Fibroblast of mammary gland (primary cell): ENCODE data around the gene KCNH4.
A peak's percentile ranks its signal among the peaks of the same experiment; 100 is the strongest.
"Not testable (repeated sequence)": the region's sequence is repeated elsewhere in the genome, so short reads cannot be mapped to it uniquely, and the experiment has no call there.

Source experiments
- DNase-seq: peaks from one replicate; pipeline ENCODE4 v3.0.0-alpha.2; 2010; ENCODE audit warnings: low read depth
- H3K4me3 ChIP-seq: 2 replicates; pipeline ENCODE4 v1.5.1; 2011; ENCODE audit warnings: low read depth, mild to moderate bottlenecking, low read length, moderate library complexity; ENCODE audit not compliant: control insufficient read depth
- CTCF ChIP-seq: conservative IDR thresholded peaks from 2 replicates; pipeline ENCODE4 v1.5.1; 2011; ENCODE audit warnings: low read depth, low read length, inconsistent platforms; ENCODE audit not compliant: control insufficient read depth, insufficient read depth

KCNH4 gene

GRCh38 chr17:42160531-42160910 lies 20.4 kb downstream of the KCNH4 start:
- no peak overlapping the region for H3K4me3 ChIP-seq
- TF ChIP-seq CTCF = no peak
- DNase-seq = no peak

- no peak for DNase-seq
- no peak for TF ChIP-seq CTCF
- H3K4me3 ChIP-seq = no peak overlapping the region
Observed at GRCh38 chr17:42159796-42160530, 21.0 kb downstream of the KCNH4 start.

- H3K4me3 ChIP-seq = peak overlapping the region; percentile 52
- no peak for DNase-seq
- no peak for TF ChIP-seq CTCF
Observed at GRCh38 chr17:42155614-42156045, 25.3 kb downstream of the KCNH4 start.

- DNase-seq = peak; percentile 21
- no peak for TF ChIP-seq CTCF
- peak overlapping the region; percentile 100 for H3K4me3 ChIP-seq
Observed at GRCh38 chr17:42153919-42154742, 26.8 kb downstream of the KCNH4 start.

- TF ChIP-seq CTCF = no peak
- H3K4me3 ChIP-seq = no peak overlapping the region
- DNase-seq = no peak
Observed at GRCh38 chr17:42146911-42147607, 33.9 kb downstream of the KCNH4 start.

- DNase-seq, H3K4me3 ChIP-seq: not testable (repeated sequence)
Observed at GRCh38 chr17:42143138-42143537, 37.8 kb downstream of the KCNH4 start.

- peak; percentile 82 for DNase-seq
- TF ChIP-seq CTCF = no peak
- no peak overlapping the region for H3K4me3 ChIP-seq
Observed at GRCh38 chr17:42142371-42142896, 38.5 kb downstream of the KCNH4 start.
